ENCODE measurements around the gene NUP42. TPM values are rescaled to one million over a fixed set of nuclear protein-coding genes. Genes with fewer than 3 reads are reported as not detected.

The NUP42 gene, protein sequence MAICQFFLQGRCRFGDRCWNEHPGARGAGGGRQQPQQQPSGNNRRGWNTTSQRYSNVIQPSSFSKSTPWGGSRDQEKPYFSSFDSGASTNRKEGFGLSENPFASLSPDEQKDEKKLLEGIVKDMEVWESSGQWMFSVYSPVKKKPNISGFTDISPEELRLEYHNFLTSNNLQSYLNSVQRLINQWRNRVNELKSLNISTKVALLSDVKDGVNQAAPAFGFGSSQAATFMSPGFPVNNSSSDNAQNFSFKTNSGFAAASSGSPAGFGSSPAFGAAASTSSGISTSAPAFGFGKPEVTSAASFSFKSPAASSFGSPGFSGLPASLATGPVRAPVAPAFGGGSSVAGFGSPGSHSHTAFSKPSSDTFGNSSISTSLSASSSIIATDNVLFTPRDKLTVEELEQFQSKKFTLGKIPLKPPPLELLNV
- total RNA-seq (50.4 TPM), polyA plus RNA-seq (28.5 TPM)

GRCh38 chr7:23181684-23182553, at the start of gene NUP42:
Gene NUP42 (plus strand): TSS chr7:23182048. CDS start chr7:23182086, 38 bp downstream.
- H3K27ac ChIP-seq (ENCODE audit: low read depth) = peak within 1 kb of the TSS; percentile 82
- H3K36me3 ChIP-seq (ENCODE audit: insufficient read depth) = no peaks in the 10 kb centered on the region
- peak; percentile 95 for DNase-seq (ENCODE audit: extremely low spot score)
- peak within 1 kb of the TSS; percentile 84 for H3K4me3 ChIP-seq (ENCODE audit: low read depth, low read length)
- H3K4me1 ChIP-seq (ENCODE audit: insufficient read depth) = no peaks in the 10 kb centered on the region
- WGBS = under 1% methylated on average over 63 of the region's 63 CpGs

DNA sequence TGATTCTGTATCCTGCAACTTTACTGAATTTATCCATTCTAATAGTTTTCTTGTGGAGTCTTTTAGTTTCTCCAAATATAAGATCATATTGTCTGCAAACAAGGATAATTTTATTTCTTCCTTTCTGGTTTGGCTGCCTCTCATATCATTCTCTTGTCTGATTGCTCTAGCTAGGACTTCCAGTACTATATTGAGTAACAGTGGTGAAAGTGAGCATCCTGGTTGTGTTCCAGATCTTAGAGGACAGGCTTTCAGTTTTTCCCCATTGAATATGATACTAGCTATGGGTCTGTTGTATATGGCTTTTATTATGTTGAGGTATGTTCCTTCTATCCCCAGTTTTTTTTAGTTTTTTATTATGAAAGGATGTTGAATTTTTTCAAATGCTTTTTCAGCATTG, 48.1 kb upstream of the NUP42 start:
- peaks cover 4% of the 10 kb centered on the region for H3K36me3 ChIP-seq (ENCODE audit: insufficient read depth)
- DNase-seq (ENCODE audit: extremely low spot score) = no peak
- H3K27ac ChIP-seq (ENCODE audit: low read depth) = no peak overlapping the region
- H3K4me3 ChIP-seq (ENCODE audit: low read depth, low read length) = no peak overlapping the region
- no peaks in the 10 kb centered on the region for H3K4me1 ChIP-seq (ENCODE audit: insufficient read depth)

GRCh38 chr7:23135755-23136154, 46.1 kb upstream of the NUP42 start:
- Histone ChIP-seq H3K4me3 (ENCODE audit: low read depth, low read length) (no peak overlapping the region), H3K4me1 (ENCODE audit: insufficient read depth) (no peaks in the 10 kb centered on the region), H3K36me3 (ENCODE audit: insufficient read depth) (peaks cover 2% of the 10 kb centered on the region), H3K27ac (ENCODE audit: low read depth) (no peak overlapping the region)
- DNase-seq (ENCODE audit: extremely low spot score) = no peak
- WGBS = 66% methylated on average over 1 of the region's 1 CpG

GRCh38 chr7:23136216-23136615, 45.6 kb upstream of the NUP42 start:
- Histone ChIP-seq H3K4me3 (ENCODE audit: low read depth, low read length) (no peak overlapping the region), H3K27ac (ENCODE audit: low read depth) (no peak overlapping the region), H3K4me1 (ENCODE audit: insufficient read depth) (no peaks in the 10 kb centered on the region), H3K36me3 (ENCODE audit: insufficient read depth) (no peaks in the 10 kb centered on the region)
- WGBS = 53% methylated on average over 1 of the region's 1 CpG
- no peak for DNase-seq (ENCODE audit: extremely low spot score)

DNA sequence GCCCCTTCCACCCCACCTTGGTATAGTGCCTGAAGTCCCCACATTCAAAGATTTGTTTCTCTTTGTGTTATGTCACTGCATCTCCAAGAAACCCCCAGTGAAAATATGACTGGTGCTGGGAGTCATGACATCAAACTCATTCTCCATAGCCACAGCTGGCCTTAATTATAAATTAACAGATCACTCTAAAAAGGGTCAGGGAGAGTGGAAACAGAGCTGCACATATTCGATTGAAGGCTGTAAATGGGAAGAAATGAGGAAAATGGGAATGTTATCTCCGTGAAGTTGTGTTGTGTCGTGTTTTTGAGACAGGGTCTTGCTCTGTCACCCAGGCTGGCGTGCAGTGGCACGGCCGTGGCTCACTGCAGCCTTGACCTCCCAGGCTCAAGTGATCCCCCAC, 24.2 kb upstream of the NUP42 start:
- 73% methylated on average over 6 of the region's 6 CpGs for WGBS

DNA sequence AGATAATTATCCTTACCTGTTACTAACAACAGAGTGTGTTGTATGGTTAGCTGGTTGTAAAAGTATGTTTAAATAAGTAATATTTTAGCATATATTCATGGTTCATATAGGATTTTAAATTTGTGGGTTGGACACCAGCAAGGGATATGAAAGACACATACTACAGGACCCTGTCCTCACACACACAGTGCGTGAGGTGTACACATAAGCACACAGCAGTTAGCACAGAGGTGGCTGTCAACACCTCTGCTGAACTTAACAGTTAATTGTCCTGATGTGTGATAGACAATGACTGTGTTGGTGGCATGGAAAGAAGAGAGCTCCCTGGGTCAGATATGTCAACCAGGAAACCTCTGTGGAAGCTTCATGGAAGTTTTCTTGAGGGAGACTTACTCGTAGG, 23.3 kb upstream of the NUP42 start:
- H3K36me3 ChIP-seq (ENCODE audit: insufficient read depth) = peaks cover 2% of the 10 kb centered on the region
- no peak overlapping the region for H3K27ac ChIP-seq (ENCODE audit: low read depth)
- 97% methylated on average over 2 of the region's 2 CpGs for WGBS
- no peak overlapping the region for H3K4me3 ChIP-seq (ENCODE audit: low read depth, low read length)
- H3K4me1 ChIP-seq (ENCODE audit: insufficient read depth) = no peaks in the 10 kb centered on the region
- DNase-seq (ENCODE audit: extremely low spot score) = no peak

More for the DNA sequence above, 24.2 kb upstream of the NUP42 start:
- H3K27ac ChIP-seq (ENCODE audit: low read depth) = no peak overlapping the region
- H3K4me1 ChIP-seq (ENCODE audit: insufficient read depth) = no peaks in the 10 kb centered on the region
- peaks cover 2% of the 10 kb centered on the region for H3K36me3 ChIP-seq (ENCODE audit: insufficient read depth)
- DNase-seq (ENCODE audit: extremely low spot score) = no peak
- H3K4me3 ChIP-seq (ENCODE audit: low read depth, low read length) = no peak overlapping the region

DNA sequence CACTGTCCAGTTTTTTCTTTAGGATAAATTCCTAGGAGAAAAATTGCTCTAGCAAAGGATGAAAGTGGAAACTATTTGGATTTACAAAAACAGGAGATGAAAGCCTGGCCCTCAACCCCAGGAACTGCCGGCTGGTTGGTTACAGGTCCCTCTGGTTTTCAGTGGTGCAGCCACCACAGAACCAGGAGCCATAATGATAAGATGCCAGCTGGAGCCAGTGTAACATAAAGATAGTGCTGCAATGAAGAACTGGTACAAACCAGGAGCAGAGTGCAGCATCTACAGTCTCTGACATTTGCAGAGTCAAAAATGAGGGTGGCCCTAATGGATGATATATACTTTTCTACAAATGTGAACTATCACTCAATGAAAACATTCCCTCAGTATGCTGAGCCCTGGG, 20.4 kb upstream of the NUP42 start:
- WGBS = 85% methylated on average over 1 of the region's 1 CpG

DNA sequence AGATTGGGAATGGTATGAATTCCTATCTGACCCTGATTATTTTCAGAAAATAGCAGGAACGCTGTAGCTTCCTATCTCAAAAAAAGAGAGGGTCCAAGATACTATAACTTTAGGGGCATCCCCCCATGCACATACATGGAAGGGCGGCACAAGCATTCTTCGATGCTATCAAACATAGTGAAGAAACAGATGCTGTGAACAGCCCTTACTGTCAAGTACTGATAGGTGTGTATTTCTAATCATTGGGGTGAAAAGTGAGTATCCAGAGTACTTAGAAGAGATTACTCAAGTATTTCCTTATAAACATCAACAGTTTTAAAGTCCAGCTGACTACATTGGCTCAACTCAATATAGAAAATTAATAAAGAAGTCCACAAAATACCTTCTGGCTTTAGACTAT, 17.0 kb upstream of the NUP42 start:
- Histone ChIP-seq H3K4me1 (ENCODE audit: insufficient read depth) (no peaks in the 10 kb centered on the region), H3K27ac (ENCODE audit: low read depth) (no peak overlapping the region), H3K36me3 (ENCODE audit: insufficient read depth) (peaks cover 3% of the 10 kb centered on the region), H3K4me3 (ENCODE audit: low read depth, low read length) (no peak overlapping the region)
- DNase-seq (ENCODE audit: extremely low spot score) = no peak
- 92% methylated on average over 3 of the region's 3 CpGs for WGBS

More for the DNA sequence above, 20.4 kb upstream of the NUP42 start:
- H3K4me1 ChIP-seq (ENCODE audit: insufficient read depth) = no peaks in the 10 kb centered on the region
- H3K4me3 ChIP-seq (ENCODE audit: low read depth, low read length) = no peak overlapping the region
- H3K27ac ChIP-seq (ENCODE audit: low read depth) = no peak overlapping the region
- DNase-seq (ENCODE audit: extremely low spot score) = no peak
- no peaks in the 10 kb centered on the region for H3K36me3 ChIP-seq (ENCODE audit: insufficient read depth)

GRCh38 chr7:23165316-23165715, 16.5 kb upstream of the NUP42 start:
- Histone ChIP-seq H3K4me3 (ENCODE audit: low read depth, low read length) (no peak overlapping the region), H3K36me3 (ENCODE audit: insufficient read depth) (peaks cover 3% of the 10 kb centered on the region), H3K27ac (ENCODE audit: low read depth) (no peak overlapping the region), H3K4me1 (ENCODE audit: insufficient read depth) (no peaks in the 10 kb centered on the region)
- no peak for DNase-seq (ENCODE audit: extremely low spot score)
- 97% methylated on average over 1 of the region's 1 CpG for WGBS

DNA sequence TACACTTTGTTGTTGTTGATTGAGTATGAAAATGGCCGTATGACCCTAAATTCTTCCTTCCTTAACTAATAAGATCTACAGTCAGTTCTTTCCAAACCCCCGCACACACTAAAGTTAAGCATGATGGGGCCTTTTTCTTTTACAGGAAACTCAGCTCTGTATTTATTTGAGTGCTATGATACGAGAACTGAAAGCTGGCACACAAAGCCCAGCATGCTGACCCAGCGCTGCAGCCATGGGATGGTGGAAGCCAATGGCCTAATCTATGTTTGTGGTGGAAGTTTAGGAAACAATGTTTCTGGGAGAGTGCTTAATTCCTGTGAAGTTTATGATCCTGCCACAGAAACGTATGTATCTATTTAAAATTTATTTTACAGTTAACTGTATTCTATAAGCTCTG, 14.2 kb upstream of the NUP42 start:
- Histone ChIP-seq H3K4me1 (ENCODE audit: insufficient read depth) (no peaks in the 10 kb centered on the region), H3K4me3 (ENCODE audit: low read depth, low read length) (no peak overlapping the region), H3K27ac (ENCODE audit: low read depth) (no peak overlapping the region), H3K36me3 (ENCODE audit: insufficient read depth) (peaks cover 3% of the 10 kb centered on the region)
- DNase-seq (ENCODE audit: extremely low spot score) = no peak
- WGBS = 76% methylated on average over 5 of the region's 5 CpGs

GRCh38 chr7:23168111-23168885, 13.6 kb upstream of the NUP42 start:
- H3K4me1 ChIP-seq (ENCODE audit: insufficient read depth) = no peaks in the 10 kb centered on the region
- no peak overlapping the region for H3K27ac ChIP-seq (ENCODE audit: low read depth)
- no peak for DNase-seq (ENCODE audit: extremely low spot score)
- no peak overlapping the region for H3K4me3 ChIP-seq (ENCODE audit: low read depth, low read length)
- 59% methylated on average over 8 of the region's 8 CpGs for WGBS
- H3K36me3 ChIP-seq (ENCODE audit: insufficient read depth) = peaks cover 3% of the 10 kb centered on the region

GRCh38 chr7:23175938-23176337, 5.9 kb upstream of the NUP42 start:
- Histone ChIP-seq H3K4me3 (ENCODE audit: low read depth, low read length) (no peak overlapping the region), H3K4me1 (ENCODE audit: insufficient read depth) (no peaks in the 10 kb centered on the region), H3K36me3 (ENCODE audit: insufficient read depth) (no peaks in the 10 kb centered on the region), H3K27ac (ENCODE audit: low read depth) (no peak overlapping the region)
- 71% methylated on average over 2 of the region's 2 CpGs for WGBS
- DNase-seq (ENCODE audit: extremely low spot score) = no peak

- Histone ChIP-seq H3K36me3 (ENCODE audit: insufficient read depth) (peaks cover 2% of the 10 kb centered on the region), H3K4me1 (ENCODE audit: insufficient read depth) (no peaks in the 10 kb centered on the region), H3K4me3 (ENCODE audit: low read depth, low read length) (no peak overlapping the region), H3K27ac (ENCODE audit: low read depth) (no peak overlapping the region)
- DNase-seq (ENCODE audit: extremely low spot score) = no peak
- WGBS = 93% methylated on average over 20 of the region's 20 CpGs
Measured at GRCh38 chr7:23183279-23184012, 1.6 kb downstream of the NUP42 start.

Data from urinary bladder (tissue), 4 donors.